ENCODE results near the gene TAPT1. TPM values are rescaled to one million over a fixed set of nuclear protein-coding genes. Genes with fewer than 3 reads are reported as not detected.
"Not testable (repeated sequence)": the region's sequence is repeated elsewhere in the genome, so short reads cannot be mapped to it uniquely, and the experiment has no call there.

TAPT1 gene
- total and polyA plus RNA-seq, 2 experiments from 2014 or later, result 3.6 to 9.9 TPM

- DNase-seq (ENCODE audit: low spot score) (peak; percentile 70), ATAC-seq (no peak; the same call in 2 of the 3 replicates)
- H3K4me1 Mint-ChIP-seq, result no peaks in the 10 kb centered on the region; the same call in 2 of the 3 replicates
- Histone ChIP-seq H3K4me3 (no peak overlapping the region), H3K27me3 (ENCODE audit: insufficient read depth) (no peaks in the 10 kb centered on the region), H3K4me1 (ENCODE audit: insufficient read depth) (no peaks in the 10 kb centered on the region), H3K4me2 (no peak overlapping the region), H4K20me1 (replicated peaks; ENCODE audit: insufficient read depth) (no peaks in the 10 kb centered on the region), H3K27ac (ENCODE audit: low read depth) (no peak overlapping the region), H3K79me2 (replicated peaks; ENCODE audit: insufficient read depth) (no peaks in the 10 kb centered on the region), H3K36me3 (ENCODE audit: insufficient read depth) (no peaks in the 10 kb centered on the region), H3K9me2 (ENCODE audit: insufficient read depth) (no peaks in the 10 kb centered on the region; the same call in 1 of the 2 replicates), H2AFZ (no peak overlapping the region), H3F3A (replicated peaks; ENCODE audit: low read depth) (no peaks in the 10 kb centered on the region)
- H3K27ac Mint-ChIP-seq, result peak overlapping the region; percentile 37; the same call in 1 of the 2 replicates
- H3K4me3 Mint-ChIP-seq, result no peak overlapping the region
- H3K27me3 Mint-ChIP-seq (ENCODE audit: insufficient read depth, low read depth, poor library complexity), result peaks cover 1% of the 10 kb centered on the region
- H3K9me3 Mint-ChIP-seq, result peaks cover 5% of the 10 kb centered on the region; the same call in 2 of the 3 replicates
- TF ChIP-seq STAT1 (IDR thresholded peaks at IDR 0.05; ENCODE audit: unreplicated experiment), result no peak
- TF ChIP-seq ZNF331 (CRISPR knock-in tag; IDR thresholded peaks at IDR 0.05; ENCODE audit: low read depth), result no peak
- TF ChIP-seq ZNF462 (CRISPR knock-in tag; IDR thresholded peaks at IDR 0.05), result no peak
- peak; percentile 61 to 65 for TF ChIP-seq CTCF (conservative IDR thresholded peaks at IDR 0.05; ENCODE audit: low read depth in 2 of 2)
- TF ChIP-seq CREB1 (CRISPR knock-in tag; IDR thresholded peaks at IDR 0.05; ENCODE audit: low read depth), result no peak
- TF ChIP-seq POLR2AphosphoS5 (IDR thresholded peaks at IDR 0.05; ENCODE audit: low read depth), result no peak
- no peak for TF ChIP-seq EZH2 (IDR thresholded peaks at IDR 0.05; ENCODE audit: low read depth, unreplicated experiment)
- TF ChIP-seq ETS1 (IDR thresholded peaks at IDR 0.05), result no peak
- H3K36me3 Mint-ChIP-seq (ENCODE audit: low read depth), result peaks cover 3% of the 10 kb centered on the region; the same call in 1 of the 3 replicates
Measured at GRCh38 chr4:16270454-16271328, 44.4 kb upstream of the TAPT1 start.

- not testable (repeated sequence) for H3K4me1 ChIP-seq (ENCODE audit: insufficient read depth); H3K9me2 ChIP-seq (ENCODE audit: insufficient read depth); H3K4me2 ChIP-seq; H3K27me3 Mint-ChIP-seq (ENCODE audit: insufficient read depth, low read depth, poor library complexity); H2AFZ ChIP-seq; H3K36me3 Mint-ChIP-seq (ENCODE audit: low read depth); H3K27me3 ChIP-seq (ENCODE audit: insufficient read depth); H3K9me3 Mint-ChIP-seq; H3K27ac ChIP-seq (ENCODE audit: low read depth); H3K36me3 ChIP-seq (ENCODE audit: insufficient read depth); H4K20me1 ChIP-seq (replicated peaks; ENCODE audit: insufficient read depth); ATAC-seq; H3K79me2 ChIP-seq (replicated peaks; ENCODE audit: insufficient read depth); H3F3A ChIP-seq (replicated peaks; ENCODE audit: low read depth); DNase-seq (ENCODE audit: low spot score); H3K4me3 ChIP-seq; H3K4me1 Mint-ChIP-seq; H3K4me3 Mint-ChIP-seq
- H3K27ac Mint-ChIP-seq, result peak overlapping the region; percentile 37; the same call in 1 of the 2 replicates
Measured at GRCh38 chr4:16269742-16270453, 43.6 kb upstream of the TAPT1 start.

Measured in GM23338 (cell line).